Coronary artery (tissue), 2 donors: Measurements from ENCODE around the gene KHDRBS2.

ENCODE experiments used
- DNase-seq: peaks from one replicate; pipeline ENCODE4 v3.0.0-alpha.2; 2017; ENCODE audit warnings: low spot score
- H3K27ac ChIP-seq, 2 donors: fragments of 200-600 bp; sonication (generic); one replicate each; pipeline ENCODE4 v1.5.1; 2016 to 2019
- H3K4me3 ChIP-seq: fragments of 200-600 bp; sonication (generic); 2 replicates; pipeline ENCODE4 v1.5.1; 2016; ENCODE audit warnings: mild to moderate bottlenecking, moderate library complexity
- CTCF ChIP-seq: fragments of 200-600 bp; sonication (generic); IDR thresholded peaks from one replicate; pipeline ENCODE4 v1.5.1; 2019; ENCODE audit warnings: antibody characterized with exemption

The KHDRBS2 gene

DNA sequence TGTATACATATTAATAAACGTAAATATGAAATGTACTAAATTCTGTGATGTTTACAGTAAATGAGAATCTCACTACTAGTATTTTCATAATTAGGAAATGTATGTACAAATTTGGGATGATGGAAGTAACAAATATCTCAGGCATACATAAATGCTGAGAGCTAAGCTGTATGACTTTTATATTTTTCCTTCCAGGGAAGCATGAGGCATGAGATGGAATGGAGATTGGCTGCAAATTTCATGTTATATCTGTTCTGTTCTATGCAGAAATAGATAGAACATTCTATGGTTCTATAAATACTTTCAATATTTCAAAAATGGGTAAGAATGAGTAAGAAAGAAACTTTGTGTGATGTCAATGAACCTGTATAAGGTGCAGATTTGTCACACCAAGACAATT is 335.2 kb downstream of the KHDRBS2 start:
- Histone ChIP-seq H3K27ac (no peak overlapping the region), H3K4me3 (no peak overlapping the region)
- TF ChIP-seq CTCF: no peak
- no peak for DNase-seq

DNA sequence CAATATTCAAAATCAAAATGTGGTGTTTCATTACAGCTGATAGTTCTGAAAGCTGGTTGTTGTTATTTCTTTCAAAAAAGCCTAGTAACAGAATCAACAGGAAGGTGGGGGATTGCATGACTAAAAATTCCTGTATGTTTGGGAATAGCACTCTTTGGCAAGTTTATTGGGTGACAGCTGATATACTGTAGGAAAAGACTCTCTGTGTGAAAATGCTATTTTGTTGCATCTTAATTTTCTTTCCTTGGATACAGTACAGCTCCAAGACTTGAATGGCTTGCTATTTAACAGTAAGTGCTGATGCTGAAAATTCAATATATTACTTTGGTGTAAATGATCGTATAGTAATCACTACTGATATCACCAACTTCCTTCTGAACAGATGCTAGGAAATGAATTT is 336.1 kb downstream of the KHDRBS2 start:
- Histone ChIP-seq H3K27ac (no peak overlapping the region), H3K4me3 (no peak overlapping the region)
- TF ChIP-seq CTCF: no peak
- no peak for DNase-seq

- no peak overlapping the region for H3K4me3 ChIP-seq
- no peak for DNase-seq
- no peak for TF ChIP-seq CTCF
- H3K27ac ChIP-seq: no peak overlapping the region
Measured at GRCh38 chr6:61949161-61949560, 336.9 kb downstream of the KHDRBS2 start.

DNA sequence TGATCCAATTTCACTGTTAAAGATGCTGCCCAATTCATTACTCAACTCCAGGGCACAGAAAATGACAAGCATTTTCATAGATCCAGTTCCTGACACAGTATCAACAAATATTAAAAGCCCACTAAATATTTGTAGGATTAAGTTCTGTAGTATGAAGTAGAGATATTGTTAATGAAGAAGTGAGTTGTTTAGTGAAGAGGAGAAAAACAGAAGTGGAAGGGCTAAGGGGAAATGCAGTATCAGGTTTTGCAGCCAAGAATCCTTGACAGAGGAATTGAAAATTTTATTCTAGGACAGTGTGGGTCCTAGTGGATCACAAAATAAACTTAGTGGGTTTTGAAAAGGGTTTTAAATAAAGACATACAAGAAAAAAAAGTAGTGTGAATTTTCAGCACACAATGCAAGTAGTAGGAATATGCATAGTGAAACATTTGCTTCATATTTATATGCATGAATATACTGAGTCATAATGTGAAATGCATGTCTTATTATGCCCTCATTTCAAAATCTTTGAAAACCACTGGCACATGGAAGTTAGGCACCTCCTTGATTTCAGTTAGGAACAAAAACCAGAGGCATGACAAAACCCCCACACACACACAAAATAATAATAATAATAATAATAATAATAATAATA is 338.6 kb downstream of the KHDRBS2 start:
- Histone ChIP-seq H3K4me3 (no peak overlapping the region), H3K27ac (no peak overlapping the region)
- TF ChIP-seq CTCF: no peak
- DNase-seq: no peak

DNA sequence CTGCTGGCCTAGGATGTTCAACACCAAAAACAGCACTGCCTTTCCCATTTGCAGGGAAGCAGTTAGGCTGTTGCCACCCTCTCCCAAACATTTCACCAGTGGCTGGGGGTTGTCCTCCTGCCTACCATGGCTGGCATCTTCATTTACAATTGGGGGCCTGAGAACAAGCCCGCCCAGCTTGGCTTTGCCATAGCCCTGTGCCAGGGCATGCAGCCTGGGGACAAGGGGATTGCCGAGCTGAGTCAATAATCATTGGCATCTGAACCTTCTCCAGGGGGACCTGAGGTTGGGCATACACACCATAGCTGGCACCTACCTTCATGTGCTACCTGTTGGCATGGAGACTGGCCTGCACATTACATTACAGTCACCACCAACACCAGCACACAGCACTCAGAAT is 345.1 kb downstream of the KHDRBS2 start:
- no peak overlapping the region for H3K4me3 ChIP-seq
- H3K27ac ChIP-seq: no peak overlapping the region
- no peak for TF ChIP-seq CTCF
- DNase-seq: no peak

DNA sequence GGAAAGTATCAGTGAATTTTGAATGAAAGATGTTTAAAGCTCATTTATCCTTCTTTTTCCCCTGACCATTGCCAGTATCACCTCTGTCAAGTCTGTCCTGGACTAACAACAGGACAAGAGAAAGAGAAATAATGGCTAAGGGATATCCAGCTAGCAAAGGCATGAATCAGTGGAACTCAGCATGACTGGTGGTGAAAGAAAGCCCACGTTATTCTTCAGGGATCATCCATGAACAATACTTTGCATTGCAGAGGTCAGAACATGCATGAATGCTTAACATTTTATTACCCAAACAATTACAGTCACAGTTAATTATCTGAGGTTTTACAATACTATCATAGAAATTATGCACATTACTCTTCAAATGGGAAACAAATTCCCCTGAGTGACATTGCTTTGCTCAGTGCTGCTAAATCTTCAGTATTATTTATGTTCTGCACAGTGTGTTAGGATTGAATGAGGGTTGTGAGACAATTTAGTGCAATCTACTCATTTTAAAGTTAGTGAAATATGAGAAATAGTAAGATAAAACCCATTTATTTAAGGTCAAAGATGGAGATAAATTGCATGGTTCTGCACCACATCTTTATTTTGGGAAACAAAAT is 350.7 kb downstream of the KHDRBS2 start:
- DNase-seq: no peak
- Histone ChIP-seq H3K4me3 (no peak overlapping the region), H3K27ac (no peak overlapping the region)
- no peak for TF ChIP-seq CTCF

- no peak for DNase-seq
- TF ChIP-seq CTCF: no peak
- H3K27ac ChIP-seq: no peak overlapping the region
- no peak overlapping the region for H3K4me3 ChIP-seq
Measured at GRCh38 chr6:61909486-61909885, 376.5 kb downstream of the KHDRBS2 start.
